Panc1 (cell line): ENCODE data around the gene QRICH1. TPM values are rescaled to one million over a fixed set of nuclear protein-coding genes. Genes with fewer than 3 reads are reported as not detected.

Source experiments
- ATAC-seq: fragments of 200-7000 bp; cut with Tn5 transposase; 2 replicates; pipeline ENCODE4 v1.9.1; 2020; ENCODE audit warnings: mild to moderate bottlenecking, moderate library complexity
- BruUV-seq: library from RNA; stranded (reverse); fragments of 400-500 nt; replicated peaks from 2 replicates; lab custom pipeline; 2021; lab: Mats Ljungman, UMichigan
- CTCF ChIA-PET: fragments of 300-600 bp; sonication (Branson Sonifier 250); formaldehyde crosslinking; loops from one replicate; lab custom pipeline; 2022; ENCODE audit warnings: antibody characterized with exemption; lab: Charles Lee
- POLR2A ChIA-PET: fragments of 300-600 bp; sonication (Branson Sonifier 250); formaldehyde crosslinking; loops from one replicate; lab custom pipeline; 2022; ENCODE audit warnings: antibody characterized with exemption; lab: Charles Lee
- DNase-seq: peaks from one replicate; pipeline ENCODE4 v3.0.0-alpha.2; 2010; ENCODE audit warnings: low read depth, low spot score
- H3K27ac ChIP-seq: 2 replicates; pipeline ENCODE4 v1.5.1; 2011; ENCODE audit warnings: mild to moderate bottlenecking, low read length, inconsistent platforms
- H3K27me3 ChIP-seq: fragments of 200-500 bp; sonication (Bioruptor generic); 2 replicates; pipeline ENCODE4 v1.6.0; 2014; ENCODE audit warnings: low read length, inconsistent platforms; ENCODE audit not compliant: control insufficient read depth, insufficient read depth
- H3K36me3 ChIP-seq: fragments of 200-500 bp; sonication (Bioruptor generic); 2 replicates; pipeline ENCODE4 v1.5.1; 2014; ENCODE audit warnings: inconsistent platforms, mild to moderate bottlenecking, low read length, moderate library complexity; ENCODE audit not compliant: control insufficient read depth, insufficient read depth
- H3K4me1 ChIP-seq: 2 replicates; pipeline ENCODE4 v1.5.1; 2011; ENCODE audit warnings: inconsistent platforms, mild to moderate bottlenecking, low read length, moderate library complexity; ENCODE audit not compliant: control insufficient read depth, insufficient read depth
- H3K4me3 ChIP-seq, 2 experiments: 2 replicates each; pipeline ENCODE4 v1.5.1; 2011 to 2012; ENCODE audit warnings: low read depth in 2 of 2, low read length in 2 of 2, mild to moderate bottlenecking in 2 of 2, inconsistent platforms in 1 of 2, moderate library complexity in 1 of 2
- H3K9me3 ChIP-seq: fragments of 200-500 bp; sonication (Bioruptor generic); 2 replicates; pipeline ENCODE4 v1.5.1; 2014; ENCODE audit warnings: low read depth, mild to moderate bottlenecking, inconsistent platforms, low read length, moderate library complexity; ENCODE audit not compliant: control insufficient read depth, insufficient read depth
- POLR2AphosphoS5 ChIP-seq: IDR thresholded peaks from 2 replicates; pipeline ENCODE4 v1.6.1; 2012; ENCODE audit warnings: mild to moderate bottlenecking, low read depth, low read length, moderate library complexity
- SIN3A ChIP-seq: IDR thresholded peaks from 2 replicates; pipeline ENCODE4 v1.6.1; 2012; ENCODE audit warnings: low read depth, mild to moderate bottlenecking, low read length, moderate library complexity, borderline replicate concordance; ENCODE audit not compliant: insufficient read depth
- TCF7L2 ChIP-seq: IDR thresholded peaks from 2 replicates; pipeline ENCODE4 v1.6.1; 2011; ENCODE audit warnings: mild to moderate bottlenecking, low read depth, low read length, inconsistent platforms
- in situ Hi-C: cut with HindIII; loops from 2 replicates; pipeline ENCODE4 v1.10.0; 2016; ENCODE audit warnings: low sequenced_read_pairs, low pct_unique_long_range_greater_than_20kb
- intact Hi-C: fragments of 100-400 bp; cut with micrococcal nuclease; formaldehyde crosslinking; loops from one replicate; pipeline ENCODE4 v1.10.0; 2022; ENCODE audit not compliant: unreplicated experiment
- total RNA-seq: library from RNA; stranded (reverse); gene quantifications from one replicate; pipeline ENCODE4 v1.2.1, GENCODE V29; 2021; ENCODE audit not compliant: unreplicated experiment
- TF ChIP-seq, protein P1 (sequence below): fragments of 450-650 bp; IDR thresholded peaks from 2 replicates; pipeline ENCODE4 v1.5.1; 2017; ENCODE audit warnings: mild to moderate bottlenecking
- TF ChIP-seq, protein P2 (sequence below), 2 experiments: IDR thresholded peaks; 2 replicates each; pipeline ENCODE4 v1.6.1; 2011 to 2012; ENCODE audit warnings: low read depth in 2 of 2, control low read depth in 1 of 2, low read length in 1 of 2, mild to moderate bottlenecking in 1 of 2, moderate library complexity in 1 of 2; ENCODE audit not compliant: insufficient read depth in 1 of 2

The QRICH1 gene
- total RNA-seq, 1 experiment from 2014 or later = 79.9 TPM

DNA sequence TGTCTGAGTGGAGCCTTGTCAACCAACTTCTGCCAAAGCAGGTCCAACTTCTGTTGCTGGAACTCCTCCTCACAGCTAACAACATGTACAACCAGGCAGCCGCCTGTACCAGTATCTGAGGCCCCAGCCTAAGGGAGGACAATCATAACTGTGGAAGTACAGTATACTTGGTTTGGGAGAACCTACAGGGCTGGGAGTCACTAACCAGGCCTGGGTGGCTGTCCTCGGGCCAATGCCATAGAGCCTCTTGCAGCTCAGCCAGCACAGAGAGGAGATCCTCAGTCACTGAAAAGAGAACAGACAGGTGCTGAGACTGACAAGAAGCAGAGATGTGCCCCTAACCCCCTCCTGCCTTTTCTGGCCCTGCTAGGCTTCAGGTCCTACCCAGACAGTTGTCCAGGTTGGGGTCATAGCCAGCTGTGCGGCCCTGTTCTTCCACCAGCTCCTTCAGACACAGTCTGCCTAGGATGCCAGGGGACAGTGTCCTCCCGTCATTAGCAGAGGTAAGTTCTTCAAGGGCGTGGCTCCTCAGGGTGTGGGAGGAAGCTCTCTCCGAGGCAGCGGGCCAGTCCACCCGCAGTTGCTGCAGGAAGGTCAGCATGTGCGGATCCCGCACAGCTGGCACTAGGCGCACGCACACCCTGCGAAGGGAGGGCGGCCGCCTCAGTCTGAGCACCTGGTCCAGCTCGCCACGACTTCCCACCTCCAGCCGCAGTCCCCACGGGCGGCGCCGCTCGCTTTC is 76.5 kb downstream of the QRICH1 start:
- in situ Hi-C loops (no loop called here), intact Hi-C loops (no loop called here)
- peak; percentile 0; the same call in 1 of the 2 replicates for ATAC-seq
- POLR2A ChIA-PET = interaction anchor here (1.1 to 1.2 kb wide), 2 partner anchors 10 to 28 kb away, joined by 3 to 4 read pairs; partner anchors contain the start of genes P4HTM and WDR6
- TF ChIP-seq POLR2AphosphoS5 = no peak
- no peak for TF ChIP-seq SIN3A
- TF ChIP-seq, protein P1, sequence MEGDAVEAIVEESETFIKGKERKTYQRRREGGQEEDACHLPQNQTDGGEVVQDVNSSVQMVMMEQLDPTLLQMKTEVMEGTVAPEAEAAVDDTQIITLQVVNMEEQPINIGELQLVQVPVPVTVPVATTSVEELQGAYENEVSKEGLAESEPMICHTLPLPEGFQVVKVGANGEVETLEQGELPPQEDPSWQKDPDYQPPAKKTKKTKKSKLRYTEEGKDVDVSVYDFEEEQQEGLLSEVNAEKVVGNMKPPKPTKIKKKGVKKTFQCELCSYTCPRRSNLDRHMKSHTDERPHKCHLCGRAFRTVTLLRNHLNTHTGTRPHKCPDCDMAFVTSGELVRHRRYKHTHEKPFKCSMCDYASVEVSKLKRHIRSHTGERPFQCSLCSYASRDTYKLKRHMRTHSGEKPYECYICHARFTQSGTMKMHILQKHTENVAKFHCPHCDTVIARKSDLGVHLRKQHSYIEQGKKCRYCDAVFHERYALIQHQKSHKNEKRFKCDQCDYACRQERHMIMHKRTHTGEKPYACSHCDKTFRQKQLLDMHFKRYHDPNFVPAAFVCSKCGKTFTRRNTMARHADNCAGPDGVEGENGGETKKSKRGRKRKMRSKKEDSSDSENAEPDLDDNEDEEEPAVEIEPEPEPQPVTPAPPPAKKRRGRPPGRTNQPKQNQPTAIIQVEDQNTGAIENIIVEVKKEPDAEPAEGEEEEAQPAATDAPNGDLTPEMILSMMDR = no peak
- no peak for TF ChIP-seq TCF7L2
- TF ChIP-seq, protein P2, sequence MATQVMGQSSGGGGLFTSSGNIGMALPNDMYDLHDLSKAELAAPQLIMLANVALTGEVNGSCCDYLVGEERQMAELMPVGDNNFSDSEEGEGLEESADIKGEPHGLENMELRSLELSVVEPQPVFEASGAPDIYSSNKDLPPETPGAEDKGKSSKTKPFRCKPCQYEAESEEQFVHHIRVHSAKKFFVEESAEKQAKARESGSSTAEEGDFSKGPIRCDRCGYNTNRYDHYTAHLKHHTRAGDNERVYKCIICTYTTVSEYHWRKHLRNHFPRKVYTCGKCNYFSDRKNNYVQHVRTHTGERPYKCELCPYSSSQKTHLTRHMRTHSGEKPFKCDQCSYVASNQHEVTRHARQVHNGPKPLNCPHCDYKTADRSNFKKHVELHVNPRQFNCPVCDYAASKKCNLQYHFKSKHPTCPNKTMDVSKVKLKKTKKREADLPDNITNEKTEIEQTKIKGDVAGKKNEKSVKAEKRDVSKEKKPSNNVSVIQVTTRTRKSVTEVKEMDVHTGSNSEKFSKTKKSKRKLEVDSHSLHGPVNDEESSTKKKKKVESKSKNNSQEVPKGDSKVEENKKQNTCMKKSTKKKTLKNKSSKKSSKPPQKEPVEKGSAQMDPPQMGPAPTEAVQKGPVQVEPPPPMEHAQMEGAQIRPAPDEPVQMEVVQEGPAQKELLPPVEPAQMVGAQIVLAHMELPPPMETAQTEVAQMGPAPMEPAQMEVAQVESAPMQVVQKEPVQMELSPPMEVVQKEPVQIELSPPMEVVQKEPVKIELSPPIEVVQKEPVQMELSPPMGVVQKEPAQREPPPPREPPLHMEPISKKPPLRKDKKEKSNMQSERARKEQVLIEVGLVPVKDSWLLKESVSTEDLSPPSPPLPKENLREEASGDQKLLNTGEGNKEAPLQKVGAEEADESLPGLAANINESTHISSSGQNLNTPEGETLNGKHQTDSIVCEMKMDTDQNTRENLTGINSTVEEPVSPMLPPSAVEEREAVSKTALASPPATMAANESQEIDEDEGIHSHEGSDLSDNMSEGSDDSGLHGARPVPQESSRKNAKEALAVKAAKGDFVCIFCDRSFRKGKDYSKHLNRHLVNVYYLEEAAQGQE (IDR thresholded peaks at IDR 0.05; ENCODE audit: insufficient read depth in 1 of 2, low read depth in 2 of 2, low read length in 1 of 2) = no peak
- peak overlapping the region; percentile 97 for H3K27ac ChIP-seq
- no peak for DNase-seq
- no peaks in the 10 kb centered on the region for H3K9me3 ChIP-seq
- no TSS peak for BruUV-seq
- peak overlapping the region; percentile 71 to 90 for H3K4me3 ChIP-seq
- H3K27me3 ChIP-seq = no peaks in the 10 kb centered on the region
- H3K4me1 ChIP-seq = peaks cover 8% of the 10 kb centered on the region
- CTCF ChIA-PET = interaction anchor here (0.9 kb wide), 1 partner anchor 10 kb away, joined by 5 read pairs; the partner anchor contains the start of gene WDR6
- peaks cover 7% of the 10 kb centered on the region; the same call in 1 of the 2 replicates for H3K36me3 ChIP-seq

DNA sequence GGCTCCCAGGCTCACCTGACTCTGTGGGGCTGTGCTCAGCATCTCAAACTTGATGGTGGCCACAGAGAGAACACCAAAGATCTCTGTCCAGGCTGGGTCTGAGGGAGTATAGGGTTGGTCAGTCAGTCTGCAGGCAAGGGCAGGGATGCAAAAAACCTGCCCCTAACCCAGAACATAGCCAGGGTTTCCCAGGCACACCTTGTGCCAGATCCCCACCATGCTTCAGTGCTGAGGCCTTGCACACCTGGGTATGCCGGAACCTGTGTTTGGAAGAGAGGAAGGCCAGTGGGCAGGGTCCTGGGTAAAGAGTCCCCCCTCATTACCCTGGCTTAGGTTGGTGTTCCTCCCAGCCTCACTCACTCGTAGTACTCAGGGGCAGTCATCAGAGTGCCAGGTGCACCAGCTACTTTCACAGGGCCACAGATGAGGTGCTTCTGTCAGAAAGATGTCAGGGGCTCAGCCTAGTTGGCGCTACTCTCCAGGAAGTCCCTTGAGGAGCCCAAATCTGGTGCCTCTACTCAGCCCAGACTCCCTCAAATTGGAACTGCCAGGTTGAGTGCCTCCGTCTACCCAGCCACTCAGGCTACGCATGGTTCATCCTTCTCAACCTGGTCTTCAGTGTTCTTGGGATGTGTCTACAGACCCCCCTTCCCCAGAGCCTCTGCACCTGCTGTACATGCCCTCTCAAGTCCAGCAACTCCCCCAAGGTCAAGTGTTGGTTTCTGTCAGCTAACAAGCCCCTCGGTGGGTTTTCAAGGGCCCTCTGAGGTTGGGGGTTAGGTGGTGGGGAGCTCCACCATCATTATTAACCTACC is 77.2 kb downstream of the QRICH1 start:
- DNase-seq (no peak), ATAC-seq (no peak)
- H3K27ac ChIP-seq = peak overlapping the region; percentile 97
- intact Hi-C loops (no loop called here), in situ Hi-C loops (no loop called here)
- TF ChIP-seq, protein P1 = no peak
- TF ChIP-seq POLR2AphosphoS5 (peak; percentile 58), TCF7L2 (no peak), SIN3A (no peak)
- TF ChIP-seq, protein P2 (IDR thresholded peaks at IDR 0.05; ENCODE audit: insufficient read depth in 1 of 2, low read depth in 2 of 2, low read length in 1 of 2) = no peak
- no peaks in the 10 kb centered on the region for H3K9me3 ChIP-seq
- peaks cover 8% of the 10 kb centered on the region for H3K4me1 ChIP-seq
- POLR2A ChIA-PET = interaction anchor here (0.6 to 1.2 kb wide), 4 partner anchors 9 to 28 kb away, joined by 3 to 4 read pairs (median 4); partner anchors contain the start of genes P4HTM and WDR6
- peaks cover 4% of the 10 kb centered on the region; the same call in 1 of the 2 replicates for H3K36me3 ChIP-seq
- CTCF ChIA-PET = no interaction called here
- peak overlapping the region; percentile 71 to 90 for H3K4me3 ChIP-seq
- H3K27me3 ChIP-seq = no peaks in the 10 kb centered on the region
- no TSS peak for BruUV-seq
